GM21367 (cell line): ENCODE data around the gene RBM5.

ENCODE experiments used
- ATAC-seq: cut with Tn5 transposase; IDR thresholded peaks from one replicate; pipeline ENCODE4 v1.9.1; 2021; ENCODE audit not compliant: unreplicated experiment

Gene RBM5

GRCh38 chr3:50158530-50159146, 69.9 kb downstream of the RBM5 start:
- ATAC-seq = no peak

DNA sequence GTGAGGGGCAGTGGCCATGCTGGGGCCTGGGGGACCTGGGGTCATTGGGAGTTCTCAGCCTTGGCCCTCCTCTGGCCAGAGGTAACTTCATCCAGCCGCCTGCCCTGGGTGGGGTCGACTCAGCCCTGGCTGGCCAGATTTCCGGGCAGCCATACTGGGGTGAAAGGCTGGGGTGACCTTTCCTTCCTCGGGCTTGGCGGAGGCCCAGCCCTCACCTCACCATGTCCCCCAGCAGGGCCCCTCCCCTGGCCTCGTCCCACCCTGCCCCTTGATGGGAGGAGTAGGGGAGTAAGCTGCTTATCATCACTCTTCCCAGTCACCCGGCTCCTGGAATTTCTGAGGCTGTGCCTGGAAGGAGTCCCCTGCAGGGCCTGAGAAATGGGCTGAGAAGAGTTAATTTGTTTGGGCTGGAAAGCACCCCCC, 71.9 kb downstream of the RBM5 start:
- no peak for ATAC-seq

- no peak for ATAC-seq
Measured at GRCh38 chr3:50161320-50161719, 72.6 kb downstream of the RBM5 start.

DNA sequence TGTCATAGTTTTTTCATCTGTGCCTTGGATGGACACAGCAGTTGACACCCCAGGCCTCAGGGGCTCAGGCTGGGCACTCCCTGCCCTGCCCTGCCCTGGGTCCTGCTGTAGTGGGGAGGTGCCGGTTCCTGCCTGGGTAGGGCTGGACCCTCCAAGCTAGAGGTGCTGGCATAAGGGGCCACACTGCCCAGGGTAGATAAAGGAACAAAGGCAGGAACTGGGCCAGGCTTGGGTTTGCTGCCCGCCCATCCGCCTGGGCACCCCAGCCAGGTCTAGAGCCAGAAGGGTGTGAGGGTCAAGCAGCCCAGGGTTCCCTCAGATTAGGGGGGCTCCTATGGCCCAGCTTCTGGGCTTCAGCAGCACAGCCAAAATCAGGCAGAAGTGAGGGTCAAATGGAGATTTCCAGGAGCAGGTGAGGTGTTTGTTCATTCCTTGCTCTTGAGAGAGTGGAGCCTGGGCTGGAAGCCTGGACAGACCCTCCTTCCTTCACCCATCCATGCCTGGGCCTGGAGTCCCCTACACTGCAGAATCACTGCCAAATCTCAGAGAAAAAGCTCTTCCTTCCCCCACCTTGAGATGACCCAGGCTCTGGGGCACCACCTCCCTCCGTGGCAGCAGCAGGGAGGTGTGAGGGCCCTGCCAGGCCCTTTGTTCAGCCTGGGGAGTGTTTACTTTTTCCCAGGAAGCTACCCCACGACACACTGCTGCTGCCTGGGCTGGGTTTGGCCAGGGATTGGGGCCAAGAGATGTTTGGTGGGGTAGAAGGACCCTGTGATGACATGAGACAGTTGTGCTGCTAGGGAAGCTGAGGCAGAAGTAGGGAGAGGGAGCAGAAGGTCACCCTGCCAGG, 73.5 kb downstream of the RBM5 start:
- no peak for ATAC-seq

- no peak for ATAC-seq
Measured at GRCh38 chr3:50163572-50164455, 75.1 kb downstream of the RBM5 start.

- ATAC-seq = no peak
Measured at GRCh38 chr3:50164481-50164880, 75.8 kb downstream of the RBM5 start.

GRCh38 chr3:50164984-50165909, 76.5 kb downstream of the RBM5 start:
- ATAC-seq = no peak

DNA sequence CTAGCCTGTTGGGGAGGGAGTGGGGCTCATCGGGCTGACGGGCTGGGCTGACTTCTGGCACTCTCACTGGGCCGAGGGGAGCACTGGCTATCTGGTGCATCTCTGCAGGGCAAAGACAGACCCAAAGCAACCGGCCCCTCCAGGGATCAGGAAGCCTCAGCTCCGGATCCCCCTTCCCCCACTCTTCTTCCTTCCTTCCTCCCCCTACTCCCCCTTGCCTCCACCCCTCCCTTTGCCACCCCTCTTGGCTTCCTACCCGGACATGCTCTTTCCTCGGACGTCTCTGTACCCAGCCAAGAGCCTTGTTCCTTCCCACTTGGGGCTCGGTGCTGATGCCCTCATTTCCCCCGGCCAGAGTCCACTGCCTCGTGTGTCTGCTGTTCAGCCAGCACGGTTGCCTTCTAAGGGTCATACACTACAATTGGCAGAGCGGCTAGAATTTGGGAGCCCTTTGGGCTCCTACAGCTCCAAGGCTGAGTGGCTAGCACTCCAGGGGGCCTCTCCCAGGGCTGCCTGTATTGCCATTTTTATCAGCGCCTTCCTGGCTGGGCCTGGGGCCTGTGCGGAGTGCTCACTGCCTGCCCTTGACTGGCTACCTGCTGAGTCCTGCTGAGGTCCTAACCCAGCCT, 77.3 kb downstream of the RBM5 start:
- ATAC-seq = no peak

DNA sequence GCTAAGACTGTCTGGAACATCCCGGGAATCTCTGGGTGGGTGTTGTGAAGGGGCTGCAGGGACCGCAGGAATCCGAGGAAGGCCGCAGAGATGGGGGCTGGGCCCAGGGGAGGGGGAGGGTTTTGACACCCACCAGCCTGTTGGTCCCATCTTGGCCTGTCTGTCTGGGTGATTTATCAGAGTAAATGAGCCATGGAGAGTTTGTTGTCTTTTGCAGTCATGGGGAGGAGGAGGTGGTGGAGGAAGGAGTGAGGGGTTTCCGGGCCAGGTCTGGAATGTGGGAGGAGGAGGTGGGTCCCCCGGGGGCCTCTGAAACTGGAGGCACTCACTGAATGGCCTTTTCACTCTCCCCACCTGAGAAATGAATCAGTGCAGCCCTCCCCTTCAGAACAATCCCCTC, 77.9 kb downstream of the RBM5 start:
- ATAC-seq = no peak

DNA sequence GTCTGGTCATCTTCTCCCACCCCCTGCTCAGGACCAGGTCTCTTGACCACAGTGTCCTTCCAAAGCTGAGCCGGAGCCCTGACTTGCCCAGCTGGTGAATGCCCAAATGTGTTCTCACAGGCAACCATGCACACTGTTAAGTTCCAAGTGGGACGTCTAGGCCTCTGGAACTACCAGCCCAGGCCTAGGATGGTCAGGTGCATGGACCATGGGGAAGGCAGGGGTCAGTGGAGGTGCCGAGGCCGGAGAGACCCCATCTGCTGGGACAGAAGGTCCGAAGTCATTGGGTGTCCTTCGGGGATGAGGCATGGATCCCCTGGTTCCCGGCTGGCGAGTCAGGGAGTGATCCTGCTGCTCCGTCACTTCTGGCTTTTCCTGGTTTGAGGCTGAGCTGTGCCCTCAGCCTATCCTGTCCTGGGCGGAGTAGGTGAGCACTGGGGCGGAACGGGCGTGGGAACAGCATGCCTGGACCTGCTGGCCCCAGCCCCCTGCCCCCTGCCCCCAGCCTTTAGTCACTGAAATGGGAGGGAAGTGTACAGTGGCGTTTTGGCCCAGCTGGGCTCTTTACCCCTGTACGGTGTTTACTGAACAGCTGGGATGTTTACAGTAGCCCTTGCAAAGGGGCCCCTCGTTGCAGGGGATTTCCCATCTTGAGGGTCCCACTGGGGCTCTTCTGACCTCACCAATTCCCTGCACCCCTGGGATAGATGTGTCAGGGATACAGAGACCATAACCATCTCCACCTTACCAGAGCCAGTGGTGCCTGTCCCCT, 78.5 kb downstream of the RBM5 start:
- no peak for ATAC-seq

DNA sequence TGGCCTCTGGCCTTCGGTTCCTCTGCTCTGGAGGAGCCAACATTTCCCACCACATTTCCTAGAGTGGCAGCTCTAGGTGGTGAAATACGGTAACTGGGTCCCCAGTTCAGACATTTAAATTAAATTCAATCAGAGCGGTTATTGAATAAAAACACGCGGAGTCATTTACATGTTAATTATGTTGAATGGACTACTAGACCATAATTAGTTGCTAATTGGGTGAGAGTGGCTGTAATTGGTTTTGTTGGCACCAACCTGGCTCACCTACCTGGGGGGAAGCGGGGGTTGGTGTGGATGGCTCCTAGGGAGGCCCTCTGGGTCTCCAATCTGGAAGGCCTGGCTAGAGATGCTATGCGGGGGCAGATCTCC, 79.1 kb downstream of the RBM5 start:
- ATAC-seq = no peak

DNA sequence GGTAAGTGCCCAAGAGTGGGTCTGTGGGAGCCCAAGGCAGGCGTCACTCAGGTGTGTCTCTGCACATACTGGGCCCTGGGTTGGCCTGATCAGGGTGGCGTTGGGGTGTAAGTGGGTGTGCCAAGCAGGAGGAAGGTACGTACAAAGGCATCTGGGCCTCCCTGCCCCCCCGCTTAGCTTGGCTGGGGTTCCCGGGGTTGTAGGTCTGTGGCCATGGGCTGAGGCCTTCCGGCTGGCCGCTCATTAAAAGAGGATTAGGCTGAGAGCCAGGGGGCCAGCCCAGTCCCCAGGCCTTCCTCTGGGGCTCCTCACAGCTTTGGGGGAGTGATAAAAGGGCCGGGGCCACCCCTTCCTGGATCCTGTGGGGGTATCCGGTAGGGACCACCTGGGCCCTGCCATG, 79.7 kb downstream of the RBM5 start:
- ATAC-seq = no peak
